ENCODE data around the gene BLOC1S4. TPM values are rescaled to one million over a fixed set of nuclear protein-coding genes. Genes with fewer than 3 reads are reported as not detected.
"Not testable (repeated sequence)": the region's sequence is repeated elsewhere in the genome, so short reads cannot be mapped to it uniquely, and the experiment has no call there.

Gene BLOC1S4
- total RNA-seq, 5 donors from 2014 or later (not counting 1 experiment from before 2014, with no cell fraction given) = 20.7 to 41.9 (median 36.6) TPM

- H3K9me3 Mint-ChIP-seq; H3K9me3 ChIP-seq; H3K27me3 ChIP-seq (replicated peaks in 1 of 2; ENCODE audit: control insufficient read depth in 2 of 2, extremely low read depth in 1 of 2, insufficient read depth in 2 of 2, low read length in 1 of 2); H3K27me3 Mint-ChIP-seq: not testable (repeated sequence)
- POLR2A ChIA-PET = interaction anchor here (0.6 to 1.6 kb wide), 8 partner anchors 17 to 111 kb away, joined by 3 to 10 read pairs (median 4); partner anchors contain the start of genes MRFAP1 (in 1 of the 2) and MRFAP1L1 (in 1 of the 2)
- Mint-ChIP-seq H3K4me3 (peak overlapping the region; percentile 89 to 93 (median 92)), H3K27ac (peak overlapping the region; percentile 97 to 98), H3K36me3 (peaks cover 42% of the 10 kb centered on the region), H3K4me1 (peaks cover 40 to 46% (median 45%) of the 10 kb centered on the region in 3 donors)
- H3K4me3 ChIP-seq (ENCODE audit: control insufficient read depth in 1 of 2, extremely low read depth in 1 of 2, low read length in 1 of 2) = peak overlapping the region; percentile 49 to 69
- peaks cover 0 to 21% of the 10 kb centered on the region in 2 donors for H3K36me3 ChIP-seq (ENCODE audit: control insufficient read depth in 2 of 2, extremely low read depth in 1 of 2, insufficient read depth in 1 of 2, low read length in 1 of 2)
- DNase-seq (peak in 29 of 35 experiments; percentile 21 to 70 (median 44)), ATAC-seq (replicated peaks in 1 of 4) (peak in 3 of 4 experiments; percentile 5 to 17 (median 11))
- 34% methylated on average over 9 of the region's 14 CpGs for WGBS (ENCODE audit: insufficient coverage)
- CTCF ChIA-PET = interaction anchor here (0.6 to 3.0 kb wide), 13 partner anchors 14 to 203 kb away, joined by 3 to 48 read pairs (median 6); partner anchors contain the start of genes MRFAP1 (in 1 of the 2) and MRFAP1L1 (in 1 of the 2)
- H3K4me1 ChIP-seq (ENCODE audit: control insufficient read depth in 1 of 2, extremely low read depth in 1 of 2, insufficient read depth in 2 of 2, low read length in 2 of 2) = peaks cover 26 to 41% of the 10 kb centered on the region in 2 experiments
- H3K27ac ChIP-seq (ENCODE audit: low read length) = peak overlapping the region; percentile 81
Measured at GRCh38 chr4:6673191-6673659, 42.7 kb upstream of the BLOC1S4 start.

- ATAC-seq (replicated peaks in 1 of 4) (peak; percentile 80 to 86 (median 84)), DNase-seq (peak; percentile 75 to 98 (median 95))
- peaks cover 46 to 52% (median 50%) of the 10 kb centered on the region in 3 donors for H3K4me1 Mint-ChIP-seq
- peaks cover 48% of the 10 kb centered on the region for H3K36me3 Mint-ChIP-seq
- ChIA-PET CTCF (interaction anchor here (0.5 to 3.0 kb wide), 30 partner anchors 14 to 1752 kb away, joined by 3 to 52 read pairs (median 6); partner anchors contain the start of genes BLOC1S4 (in 1 of the 2), MRFAP1 (in 1 of the 2), MRFAP1L1 (in 1 of the 2) and S100P (in 1 of the 2)), POLR2A (interaction anchor here (0.6 to 1.7 kb wide), 20 partner anchors 14 to 396 kb away, joined by 3 to 10 read pairs (median 4); partner anchors contain the start of genes BLOC1S4 (in 1 of the 2), MRFAP1 (in 1 of the 2) and MRFAP1L1 (in 1 of the 2))
- peak overlapping the region; percentile 97 to 98 for H3K27ac Mint-ChIP-seq
- Histone ChIP-seq H3K4me1 (ENCODE audit: control insufficient read depth in 1 of 2, extremely low read depth in 1 of 2, insufficient read depth in 2 of 2, low read length in 2 of 2) (peaks cover 26 to 45% of the 10 kb centered on the region in 2 experiments), H3K27ac (ENCODE audit: low read length) (peak overlapping the region; percentile 81), H3K4me3 (ENCODE audit: control insufficient read depth in 1 of 2, extremely low read depth in 1 of 2, low read length in 1 of 2) (peak overlapping the region; percentile 69 to 72), H3K36me3 (ENCODE audit: control insufficient read depth in 2 of 2, extremely low read depth in 1 of 2, insufficient read depth in 1 of 2, low read length in 1 of 2) (peaks cover 3 to 25% of the 10 kb centered on the region in 2 donors), H3K27me3 (replicated peaks in 1 of 2; ENCODE audit: control insufficient read depth in 2 of 2, extremely low read depth in 1 of 2, insufficient read depth in 2 of 2, low read length in 1 of 2) (no peaks in the 10 kb centered on the region), H3K9me3 (no peaks in the 10 kb centered on the region)
- H3K27me3 Mint-ChIP-seq = no peaks in the 10 kb centered on the region
- H3K4me3 Mint-ChIP-seq = peak overlapping the region; percentile 89 to 93 (median 92)
- under 1% methylated on average over 89 of the region's 89 CpGs for WGBS (ENCODE audit: insufficient coverage)
- H3K9me3 Mint-ChIP-seq = no peaks in the 10 kb centered on the region
Measured at GRCh38 chr4:6673660-6674499, 42.1 kb upstream of the BLOC1S4 start.

GRCh38 chr4:6674500-6675149 is 41.3 kb upstream of the BLOC1S4 start:
- Mint-ChIP-seq H3K9me3 (peaks cover 0 to 3% (median 0%) of the 10 kb centered on the region in 3 donors), H3K36me3 (peaks cover 50% of the 10 kb centered on the region), H3K27me3 (no peaks in the 10 kb centered on the region), H3K4me1 (peaks cover 50 to 55% (median 51%) of the 10 kb centered on the region in 3 donors), H3K27ac (peak overlapping the region; percentile 79 to 94), H3K4me3 (peak overlapping the region; percentile 89 to 93 (median 92))
- ATAC-seq (replicated peaks in 1 of 4) (peak; percentile 46 to 55 (median 52)), DNase-seq (peak; percentile 36 to 87 (median 63))
- under 1% methylated on average over 35 of the region's 40 CpGs for WGBS (ENCODE audit: insufficient coverage)
- no peaks in the 10 kb centered on the region for H3K9me3 ChIP-seq
- peak overlapping the region; percentile 40 for H3K27ac ChIP-seq (ENCODE audit: low read length)
- ChIA-PET CTCF (interaction anchor here (0.5 to 3.0 kb wide), 44 partner anchors 11 to 1264 kb away, joined by 3 to 52 read pairs (median 4); partner anchors contain the start of genes BLOC1S4 (in 1 of the 2), GRPEL1 (in 1 of the 2), MRFAP1 (in 1 of the 2) and MRFAP1L1 (in 1 of the 2)), POLR2A (interaction anchor here (0.5 to 1.7 kb wide), 13 partner anchors 13 to 395 kb away, joined by 3 to 8 read pairs (median 3); partner anchors contain the start of genes BLOC1S4 (in 1 of the 2) and MRFAP1 (in 1 of the 2))
- H3K36me3 ChIP-seq (ENCODE audit: control insufficient read depth in 2 of 2, extremely low read depth in 1 of 2, insufficient read depth in 1 of 2, low read length in 1 of 2) = peaks cover 5 to 25% of the 10 kb centered on the region in 2 donors
- H3K4me3 ChIP-seq (ENCODE audit: control insufficient read depth in 1 of 2, extremely low read depth in 1 of 2, low read length in 1 of 2) = peak overlapping the region; percentile 69 to 72
- peaks cover 26 to 45% of the 10 kb centered on the region in 2 experiments for H3K4me1 ChIP-seq (ENCODE audit: control insufficient read depth in 1 of 2, extremely low read depth in 1 of 2, insufficient read depth in 2 of 2, low read length in 2 of 2)
- no peaks in the 10 kb centered on the region for H3K27me3 ChIP-seq (replicated peaks in 1 of 2; ENCODE audit: control insufficient read depth in 2 of 2, extremely low read depth in 1 of 2, insufficient read depth in 2 of 2, low read length in 1 of 2)

GRCh38 chr4:6676722-6677558 is 39.0 kb upstream of the BLOC1S4 start:
- POLR2A ChIA-PET = interaction anchor here in 1 of 2 donors (0.6 kb wide), 1 partner anchor 23 kb away, joined by 3 read pairs; no protein-coding TSS in a partner anchor
- Histone ChIP-seq H3K4me3 (ENCODE audit: control insufficient read depth in 1 of 2, extremely low read depth in 1 of 2, low read length in 1 of 2) (peak overlapping the region; percentile 11 to 72), H3K27me3 (replicated peaks in 1 of 2; ENCODE audit: control insufficient read depth in 2 of 2, extremely low read depth in 1 of 2, insufficient read depth in 2 of 2, low read length in 1 of 2) (no peaks in the 10 kb centered on the region), H3K27ac (ENCODE audit: low read length) (peak overlapping the region; percentile 40), H3K9me3 (no peaks in the 10 kb centered on the region), H3K36me3 (ENCODE audit: control insufficient read depth in 2 of 2, extremely low read depth in 1 of 2, insufficient read depth in 1 of 2, low read length in 1 of 2) (peaks cover 14 to 25% of the 10 kb centered on the region in 2 donors), H3K4me1 (ENCODE audit: control insufficient read depth in 1 of 2, extremely low read depth in 1 of 2, insufficient read depth in 2 of 2, low read length in 2 of 2) (peaks cover 26 to 52% of the 10 kb centered on the region in 2 experiments)
- ATAC-seq (replicated peaks in 1 of 4) (no peak), DNase-seq (no peak)
- H3K27me3 Mint-ChIP-seq = no peaks in the 10 kb centered on the region
- H3K36me3 Mint-ChIP-seq = peaks cover 59% of the 10 kb centered on the region
- H3K4me1 Mint-ChIP-seq = peaks cover 50 to 61% (median 57%) of the 10 kb centered on the region in 3 donors
- peak overlapping the region; percentile 89 to 93 (median 92) for H3K4me3 Mint-ChIP-seq
- peak overlapping the region; percentile 79 to 94 for H3K27ac Mint-ChIP-seq
- 70% methylated on average over 13 of the region's 21 CpGs for WGBS (ENCODE audit: insufficient coverage)
- peaks cover 0 to 5% (median 3%) of the 10 kb centered on the region in 3 donors for H3K9me3 Mint-ChIP-seq
- CTCF ChIA-PET = interaction anchor here (2.5 kb wide), 2 partner anchors 40 to 196 kb away, joined by 12 to 43 read pairs; partner anchors contain the start of gene BLOC1S4 (in 1 of the 2)

GRCh38 chr4:6680372-6681034 is 35.5 kb upstream of the BLOC1S4 start:
- Histone ChIP-seq H3K27me3 (replicated peaks in 1 of 2; ENCODE audit: control insufficient read depth in 2 of 2, extremely low read depth in 1 of 2, insufficient read depth in 2 of 2, low read length in 1 of 2) (no peaks in the 10 kb centered on the region), H3K4me1 (ENCODE audit: control insufficient read depth in 1 of 2, extremely low read depth in 1 of 2, insufficient read depth in 2 of 2, low read length in 2 of 2) (peaks cover 23 to 34% of the 10 kb centered on the region in 2 experiments), H3K4me3 (ENCODE audit: control insufficient read depth in 1 of 2, extremely low read depth in 1 of 2, low read length in 1 of 2) (no peak overlapping the region), H3K9me3 (no peaks in the 10 kb centered on the region), H3K27ac (ENCODE audit: low read length) (no peak overlapping the region), H3K36me3 (ENCODE audit: control insufficient read depth in 2 of 2, extremely low read depth in 1 of 2, insufficient read depth in 1 of 2, low read length in 1 of 2) (peaks cover 17 to 21% of the 10 kb centered on the region in 2 donors)
- peaks cover 49% of the 10 kb centered on the region for H3K36me3 Mint-ChIP-seq
- ATAC-seq (replicated peaks in 1 of 4) (no peak), DNase-seq (no peak)
- H3K9me3 Mint-ChIP-seq = peaks cover 0 to 5% (median 3%) of the 10 kb centered on the region in 3 donors
- CTCF ChIA-PET = interaction anchor here in 1 of 2 donors (1.0 to 1.3 kb wide), 2 partner anchors 10 to 20 kb away, joined by 3 to 4 read pairs; no protein-coding TSS in a partner anchor
- no peaks in the 10 kb centered on the region for H3K27me3 Mint-ChIP-seq
- H3K4me1 Mint-ChIP-seq = peaks cover 32 to 50% (median 42%) of the 10 kb centered on the region in 3 donors
- H3K27ac Mint-ChIP-seq = peak overlapping the region; percentile 25 to 34
- WGBS (ENCODE audit: insufficient coverage) = 92% methylated on average over 10 of the region's 10 CpGs
- POLR2A ChIA-PET = no interaction called here
- H3K4me3 Mint-ChIP-seq = no peak overlapping the region

Data from T-cell (primary cell).